CD4-positive, alpha-beta T cell treated with Interleukin-21 for 1 hour (primary cell): Measurements from ENCODE around the gene TGFBR2.

Source experiments
- DNase-seq: peaks from one replicate; pipeline ENCODE4 v3.0.0-alpha.2; 2020

The TGFBR2 gene

GRCh38 chr3:30604093-30604492 is 2.3 kb upstream of the TGFBR2 start:
- no peak for DNase-seq

DNA sequence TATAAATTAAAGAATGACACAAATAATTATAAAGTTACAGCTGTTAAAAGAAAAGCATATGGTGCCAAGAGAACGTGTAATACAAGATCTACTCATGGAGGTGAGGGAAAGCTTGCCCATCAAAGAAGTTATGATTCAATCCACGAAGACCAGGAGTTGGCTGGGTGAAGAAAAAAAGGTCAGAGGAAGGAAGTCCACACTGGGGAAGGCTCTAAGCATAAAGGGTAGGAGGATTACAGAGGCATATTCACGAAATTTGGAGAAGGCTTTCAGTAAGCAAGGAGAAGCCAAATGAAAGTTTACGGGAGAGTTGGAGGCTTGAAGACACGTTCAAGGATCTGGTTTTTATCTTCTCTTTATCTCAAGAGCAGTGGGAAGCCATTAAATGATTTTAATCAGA is 1.8 kb upstream of the TGFBR2 start:
- DNase-seq, result no peak

DNA sequence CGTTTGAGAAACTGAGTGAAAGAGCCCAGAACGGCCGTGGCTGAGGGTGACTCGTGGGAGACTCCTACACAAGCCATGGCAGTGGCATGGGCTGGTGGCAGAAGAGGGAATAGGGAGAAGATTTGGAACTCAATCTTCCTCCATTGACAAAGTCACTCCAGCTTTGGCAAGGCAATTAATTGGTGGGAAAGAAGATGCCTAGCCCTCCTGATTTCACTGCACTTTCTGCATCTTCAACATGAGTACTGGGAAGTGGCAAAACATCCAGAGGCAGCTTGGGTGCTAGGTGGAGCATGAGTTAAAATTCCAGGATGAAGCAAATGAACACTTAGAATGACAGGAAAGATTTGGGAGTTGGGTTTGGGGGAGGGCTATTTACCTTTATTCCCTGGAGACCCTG is 1.4 kb upstream of the TGFBR2 start:
- DNase-seq, result no peak

GRCh38 chr3:30605706-30606300 is 598 bp upstream of the TGFBR2 start:
- DNase-seq, result no peak

DNA sequence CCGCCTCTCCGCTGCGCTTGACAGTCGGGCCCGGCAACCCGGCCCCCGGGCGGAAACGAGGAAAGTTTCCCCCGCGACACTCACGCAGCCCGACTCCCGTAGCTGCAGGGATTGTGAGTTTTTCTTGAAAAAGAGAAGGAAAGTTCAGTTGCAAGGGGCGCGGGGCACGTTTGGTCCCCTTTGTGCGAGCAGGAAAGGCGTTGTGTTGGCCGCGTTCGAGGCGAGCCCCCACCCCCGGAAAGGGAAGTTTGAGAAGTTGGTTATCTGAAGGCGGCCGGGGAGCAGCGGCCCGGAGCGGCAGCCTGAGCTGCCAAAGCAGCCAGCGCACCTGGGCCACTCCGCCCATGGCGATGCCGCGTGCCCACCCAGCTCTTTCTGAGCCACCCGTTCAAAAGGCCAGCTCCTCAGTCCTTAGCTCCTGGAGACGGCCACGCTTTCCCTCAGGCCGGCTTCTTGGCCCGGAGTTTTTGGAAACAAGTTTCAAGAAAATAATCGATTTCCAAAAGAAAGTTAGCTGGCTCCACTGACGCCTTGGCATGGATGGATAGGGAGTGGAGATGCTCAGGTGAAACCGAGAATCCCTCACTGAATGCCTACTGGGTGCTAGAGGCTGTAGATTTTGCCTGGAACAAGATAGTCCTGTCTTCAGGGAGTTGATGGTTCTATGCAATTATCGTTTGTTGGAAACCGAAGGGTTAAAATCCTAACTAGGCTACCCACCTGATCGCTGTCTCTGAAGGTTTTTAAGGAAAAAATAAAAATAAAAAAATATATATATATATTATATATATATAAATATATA is 832 bp downstream of the TGFBR2 start:
- peak; percentile 68 for DNase-seq

DNA sequence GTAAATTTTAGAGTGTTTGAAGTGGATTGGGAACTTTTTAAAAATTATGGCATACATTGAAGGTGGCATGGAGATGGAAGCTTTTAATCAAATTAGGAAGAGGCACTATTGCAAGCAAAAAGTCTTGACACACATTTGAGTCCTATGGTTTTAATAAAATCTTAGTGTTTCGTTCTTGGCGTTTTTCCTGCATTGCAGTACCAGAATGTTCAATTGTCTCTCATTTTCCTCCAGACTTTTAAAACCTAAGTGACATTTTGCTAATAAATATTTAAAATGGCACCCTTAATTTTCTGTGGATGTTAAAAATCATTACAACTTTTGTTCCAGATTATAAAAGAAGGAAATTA is 2.2 kb downstream of the TGFBR2 start:
- DNase-seq, result no peak

DNA sequence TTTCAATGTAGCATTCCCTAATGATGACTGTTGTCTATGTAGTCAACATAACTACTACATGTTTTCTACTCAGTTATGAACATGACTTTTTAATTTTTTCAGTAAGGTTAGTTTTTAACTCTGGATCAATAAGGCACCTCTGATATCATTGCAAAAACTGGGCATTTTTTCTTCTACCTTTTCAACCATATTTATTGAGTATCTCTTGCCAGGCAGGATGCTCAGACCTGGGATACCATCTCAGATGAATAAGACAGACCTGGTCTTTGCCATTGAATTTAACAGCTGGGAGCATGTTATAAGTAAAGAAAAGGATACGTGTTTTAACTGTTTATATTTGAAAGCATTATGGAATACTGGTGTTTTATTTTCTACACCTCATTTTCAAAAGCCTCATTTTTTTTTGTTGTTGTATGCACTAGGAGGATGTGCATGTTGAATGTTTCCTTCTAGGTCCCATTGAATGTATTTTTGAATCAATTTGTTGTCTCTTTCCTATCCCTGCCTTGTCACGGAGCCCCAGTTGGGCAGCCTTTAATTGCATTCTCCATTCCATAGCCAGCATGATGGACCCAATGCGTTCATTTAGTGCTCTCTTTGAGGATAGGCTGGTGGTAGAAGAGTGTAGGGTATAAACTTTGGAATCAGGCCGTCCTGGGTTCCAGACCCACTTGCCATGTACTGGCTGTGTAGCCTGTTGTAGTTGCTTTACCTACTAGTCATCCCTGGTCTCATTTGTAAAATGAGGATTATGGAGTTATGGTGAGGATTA is 3.7 kb downstream of the TGFBR2 start:
- DNase-seq, result no peak

- no peak for DNase-seq
These were observed 4.4 kb downstream of the TGFBR2 start for GRCh38 chr3:30610702-30611368.

GRCh38 chr3:30611613-30612436 is 5.4 kb downstream of the TGFBR2 start:
- peak; percentile 61 for DNase-seq

DNA sequence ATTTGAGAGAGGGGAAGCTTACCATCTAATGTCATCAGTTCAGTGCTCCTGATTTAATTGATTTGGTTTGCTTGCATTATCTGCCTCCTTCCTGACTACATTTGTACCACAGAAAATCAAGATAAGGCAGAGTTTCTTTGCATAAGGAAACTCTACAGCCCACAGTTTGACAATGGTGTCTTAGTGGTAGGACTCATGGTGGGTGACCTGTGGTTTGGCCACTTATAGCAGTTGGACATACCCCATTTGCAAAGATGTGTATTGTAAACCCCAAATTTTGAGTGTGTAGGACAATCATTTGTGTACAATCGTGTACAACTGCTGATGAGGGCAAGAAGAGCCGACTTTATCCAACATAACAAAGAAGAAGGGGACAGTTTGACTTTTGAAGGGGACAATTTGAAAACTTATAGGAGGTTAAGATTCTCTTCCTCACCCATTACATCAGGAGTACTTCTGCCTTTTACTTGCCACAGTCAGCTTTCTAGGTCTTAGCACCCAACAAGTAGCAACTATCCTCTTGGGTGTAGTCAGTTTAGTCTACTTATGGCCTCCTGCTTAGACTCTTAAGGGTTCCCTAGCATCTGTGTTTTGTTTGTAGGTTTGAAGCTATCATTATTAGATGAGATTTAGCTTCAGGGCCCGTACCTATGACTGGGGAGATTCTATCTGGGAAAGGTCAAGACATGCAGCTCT is 6.2 kb downstream of the TGFBR2 start:
- no peak for DNase-seq

GRCh38 chr3:30613133-30613825 is 6.9 kb downstream of the TGFBR2 start:
- no peak for DNase-seq

GRCh38 chr3:30614373-30614772 is 8.0 kb downstream of the TGFBR2 start:
- DNase-seq, result no peak

DNA sequence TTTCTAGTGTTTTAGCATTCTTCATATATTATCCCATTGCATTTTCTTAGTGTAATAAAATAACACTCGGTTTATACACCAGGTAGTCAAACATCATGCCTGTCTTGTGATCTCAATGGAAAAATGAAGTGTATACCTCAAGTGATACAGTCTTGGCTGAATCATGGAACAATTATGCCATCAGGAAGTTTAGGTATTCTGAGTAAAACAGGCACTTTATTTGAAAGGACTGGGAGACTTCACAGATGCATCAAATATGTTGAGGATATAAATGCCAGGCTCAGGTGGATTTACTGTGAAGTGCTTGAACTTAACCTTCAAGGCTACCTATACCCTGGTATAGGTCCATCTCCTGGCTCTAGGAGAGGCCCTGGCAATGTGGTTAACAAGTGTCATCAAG is 8.5 kb downstream of the TGFBR2 start:
- DNase-seq, result no peak

- no peak for DNase-seq
These were observed 9.4 kb downstream of the TGFBR2 start for GRCh38 chr3:30615615-30616346.

DNA sequence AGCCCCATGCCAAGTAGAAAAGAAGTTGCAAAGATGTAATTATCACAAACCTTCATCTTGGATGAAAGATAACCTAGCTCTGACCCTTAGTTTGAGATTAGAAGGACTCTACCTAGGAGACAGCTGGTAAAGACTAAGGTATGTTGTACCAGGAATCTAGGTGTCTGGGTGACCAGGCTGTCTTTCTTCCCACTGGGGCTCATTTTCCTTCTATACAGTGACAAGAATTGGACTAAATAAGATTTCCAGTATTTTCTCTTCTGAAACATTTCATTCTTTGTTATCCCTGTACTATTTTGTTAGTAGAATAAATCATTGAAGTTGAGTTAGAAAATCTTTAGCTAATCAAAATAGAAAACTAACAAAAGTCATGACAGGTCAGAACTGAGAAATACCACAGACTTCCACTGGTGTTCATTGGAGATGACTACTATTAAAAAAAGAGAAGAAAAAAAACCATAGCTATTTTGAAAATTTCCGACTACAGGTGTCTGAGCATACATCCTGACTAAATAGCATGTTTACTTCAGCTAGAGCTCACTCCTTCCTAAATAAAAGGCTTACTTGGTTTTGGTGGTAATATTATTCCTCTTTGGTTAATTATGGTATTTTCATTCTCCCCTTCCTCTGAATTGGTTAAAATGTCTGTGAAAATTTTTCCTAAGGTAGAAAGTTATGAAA is 10.1 kb downstream of the TGFBR2 start:
- DNase-seq, result no peak

- no peak for DNase-seq
These were observed 10.7 kb downstream of the TGFBR2 start for GRCh38 chr3:30617069-30617468.

- DNase-seq, result no peak
These were observed 11.3 kb downstream of the TGFBR2 start for GRCh38 chr3:30617653-30618052.

DNA sequence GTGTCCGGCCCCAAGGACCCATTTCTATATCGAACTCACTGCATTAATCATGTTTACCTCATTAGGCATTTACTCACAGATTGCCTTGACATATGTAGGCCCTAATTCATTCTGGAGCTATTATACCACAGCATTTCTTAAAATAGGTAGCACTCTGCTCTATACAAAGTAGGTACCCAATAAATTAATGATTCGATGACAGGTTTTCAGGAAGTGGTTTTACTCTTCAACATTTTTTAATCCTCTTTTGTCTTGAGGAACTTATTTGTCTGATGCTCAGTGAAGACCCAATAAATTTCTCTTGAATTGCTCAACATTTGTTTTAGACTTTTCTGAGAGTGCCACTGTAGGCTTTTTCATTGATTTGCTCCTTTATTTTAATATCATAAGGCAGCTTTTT is 12.1 kb downstream of the TGFBR2 start:
- DNase-seq, result no peak

DNA sequence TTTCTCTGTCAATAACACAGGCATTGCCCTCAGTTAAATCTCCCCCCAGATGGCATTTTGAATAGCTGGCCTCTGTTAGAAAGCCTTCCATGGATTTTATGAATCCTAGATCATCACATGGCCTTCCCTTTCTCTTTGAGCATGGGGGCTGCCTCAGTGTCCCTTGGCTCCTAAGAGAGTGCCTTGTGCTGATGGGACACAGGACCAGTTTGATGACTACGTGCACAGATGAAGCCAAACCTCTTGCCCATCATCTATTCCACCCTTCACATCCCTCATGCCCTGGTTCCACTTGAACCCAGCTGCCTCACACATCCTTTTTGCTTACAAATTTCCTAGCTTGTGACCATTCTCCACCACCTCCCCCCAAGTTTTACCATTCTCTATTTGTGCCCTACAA is 12.9 kb downstream of the TGFBR2 start:
- no peak for DNase-seq
